Right renal cortex interstitium (tissue), 3 donors: Measurements from ENCODE around the gene PTPN18. TPM values are rescaled to one million over a fixed set of nuclear protein-coding genes. Genes with fewer than 3 reads are reported as not detected.
A peak's percentile ranks its signal among the peaks of the same experiment; 100 is the strongest.

Experiments
- DNase-seq, 3 donors: peaks; one replicate each; pipeline ENCODE4 v3.0.0-alpha.2; 2013; ENCODE audit warnings: low read depth in 3 of 3, low spot score in 2 of 3
- polyA plus RNA-seq, 3 donors: library from polyadenylated mRNA; unstranded; fragments of 120-200 nt; gene quantifications; one replicate each; pipeline ENCODE4 v1.2.1, GENCODE V29; 2013; ENCODE audit not compliant: insufficient read length in 3 of 3

The PTPN18 gene
- polyA plus RNA-seq, 3 donors: 27.7 to 29.3 (median 28.2) TPM

GRCh38 chr2:130358420-130359350 is 2.8 kb downstream of the PTPN18 start:
- DNase-seq: no peak

- no peak for DNase-seq
Measured at GRCh38 chr2:130359466-130359865, 3.6 kb downstream of the PTPN18 start.

- no peak for DNase-seq
Measured at GRCh38 chr2:130363479-130363878, 7.6 kb downstream of the PTPN18 start.

GRCh38 chr2:130365075-130365474 is 9.2 kb downstream of the PTPN18 start:
- DNase-seq: no peak

GRCh38 chr2:130365963-130366362 is 10.1 kb downstream of the PTPN18 start:
- DNase-seq: no peak

- no peak for DNase-seq
Measured at GRCh38 chr2:130366720-130367119, 10.9 kb downstream of the PTPN18 start.

GRCh38 chr2:130368786-130369185 is 12.9 kb downstream of the PTPN18 start:
- no peak for DNase-seq

GRCh38 chr2:130369311-130369964 is 13.6 kb downstream of the PTPN18 start:
- no peak for DNase-seq

- DNase-seq: no peak
Measured at GRCh38 chr2:130369965-130370341, 14.1 kb downstream of the PTPN18 start.

- no peak for DNase-seq
Measured at GRCh38 chr2:130370490-130370889, 14.6 kb downstream of the PTPN18 start.

- no peak for DNase-seq
Measured at GRCh38 chr2:130371723-130372054, 15.8 kb downstream of the PTPN18 start.

- peak; percentile 60 to 74 (median 69) for DNase-seq
Measured at GRCh38 chr2:130372055-130372832, 16.4 kb downstream of the PTPN18 start.

GRCh38 chr2:130372833-130373807 is 17.3 kb downstream of the PTPN18 start:
- no peak for DNase-seq

GRCh38 chr2:130373808-130374365 is 18.0 kb downstream of the PTPN18 start:
- no peak for DNase-seq

GRCh38 chr2:130374587-130375290 is 18.9 kb downstream of the PTPN18 start:
- DNase-seq: no peak

- DNase-seq: no peak
Measured at GRCh38 chr2:130375291-130376266, 19.7 kb downstream of the PTPN18 start.

- DNase-seq: no peak
Measured at GRCh38 chr2:130376433-130377293, 20.8 kb downstream of the PTPN18 start.
